ENCODE measurements around the gene AIMP2. TPM values are rescaled to one million over a fixed set of nuclear protein-coding genes. Genes with fewer than 3 reads are reported as not detected.

AIMP2 gene
- total RNA-seq, 1 experiment from 2014 or later: 61.8 TPM

- no peak for TF ChIP-seq TCF7L2 (IDR thresholded peaks at IDR 0.05; ENCODE audit: borderline replicate concordance, extremely low read depth, insufficient read depth, insufficient read length)
- no peak for TF ChIP-seq CBX3 (IDR thresholded peaks at IDR 0.05; ENCODE audit: low read depth)
- no peak for TF ChIP-seq FOSL1 (IDR thresholded peaks at IDR 0.05; ENCODE audit: low read depth)
- TF ChIP-seq CTCF (IDR thresholded peaks at IDR 0.05 in 2 of 3, conservative IDR thresholded peaks at IDR 0.05 in 1 of 3; ENCODE audit: borderline replicate concordance in 1 of 3, insufficient read depth in 1 of 3, low read depth in 2 of 3, low read length in 2 of 3): no peak
- TF ChIP-seq EGR1 (IDR thresholded peaks at IDR 0.05; ENCODE audit: low read depth): no peak
- no peak for TF ChIP-seq MAX (IDR thresholded peaks at IDR 0.05)
- TF ChIP-seq ZFX (IDR thresholded peaks at IDR 0.05): no peak
- Histone ChIP-seq H3K9me2 (ENCODE audit: insufficient read depth) (no peaks in the 10 kb centered on the region), H3K4me2 (ENCODE audit: low read length) (no peak overlapping the region), H2AFZ (ENCODE audit: low read depth, low read length, poor library complexity, severe bottlenecking) (no peak overlapping the region), H3K27ac (ENCODE audit: low read depth, low read length) (no peak overlapping the region), H3K79me2 (ENCODE audit: insufficient read depth, low read length) (peaks cover 15% of the 10 kb centered on the region), H3K9ac (ENCODE audit: low read length) (no peak overlapping the region), H3K36me3 (ENCODE audit: control insufficient read depth in 1 of 2, insufficient read depth in 2 of 2, low read length in 2 of 2) (peaks cover 42 to 50% of the 10 kb centered on the region in 2 experiments), H3K4me3 (replicated peaks in 1 of 2; ENCODE audit: low read depth in 1 of 2, low read length in 2 of 2) (no peak overlapping the region), H3K4me1 (ENCODE audit: control insufficient read depth in 1 of 2, insufficient read depth in 2 of 2, low read length in 2 of 2) (no peaks in the 10 kb centered on the region), H3K27me3 (ENCODE audit: insufficient read depth, low read length) (no peaks in the 10 kb centered on the region), H3K9me3 (ENCODE audit: control insufficient read depth in 1 of 2, insufficient read depth in 1 of 2, low read depth in 1 of 2, low read length in 2 of 2) (no peaks in the 10 kb centered on the region), H4K20me1 (ENCODE audit: insufficient read depth) (peaks cover 4% of the 10 kb centered on the region; the same call in 1 of the 2 replicates)
- DNase-seq (ENCODE audit: low read depth, low spot score) (no peak), ATAC-seq (no peak)
- POLR2A ChIA-PET: interaction anchor here (0.6 kb wide), 1 partner anchor 23 kb away, joined by 4 read pairs; no protein-coding TSS in a partner anchor
- BruUV-seq (replicated peaks): no TSS peak
- intact Hi-C loops (cut with micrococcal nuclease): no loop called here
- RAD21 ChIA-PET (ENCODE audit: low non-redundant PET in 1 of 2, low total read pairs in 2 of 2, uncharacterized antibody in 2 of 2, unreplicated experiment in 2 of 2): no interaction called here
- CTCF ChIA-PET: no interaction called here
Observed at GRCh38 chr7:6032641-6033040, 23.6 kb downstream of the AIMP2 start.

GRCh38 chr7:6035165-6035564 is 26.1 kb downstream of the AIMP2 start:
- ATAC-seq (no peak), DNase-seq (ENCODE audit: low read depth, low spot score) (no peak)
- Histone ChIP-seq H3K27ac (ENCODE audit: low read depth, low read length) (no peak overlapping the region), H3K9me3 (ENCODE audit: control insufficient read depth in 1 of 2, insufficient read depth in 1 of 2, low read depth in 1 of 2, low read length in 2 of 2) (no peaks in the 10 kb centered on the region), H3K4me2 (ENCODE audit: low read length) (no peak overlapping the region), H3K27me3 (ENCODE audit: insufficient read depth, low read length) (no peaks in the 10 kb centered on the region), H4K20me1 (ENCODE audit: insufficient read depth) (peaks cover 4% of the 10 kb centered on the region; the same call in 1 of the 2 replicates), H3K36me3 (ENCODE audit: control insufficient read depth in 1 of 2, insufficient read depth in 2 of 2, low read length in 2 of 2) (peaks cover 43 to 48% of the 10 kb centered on the region in 2 experiments), H3K4me1 (ENCODE audit: control insufficient read depth in 1 of 2, insufficient read depth in 2 of 2, low read length in 2 of 2) (no peaks in the 10 kb centered on the region), H2AFZ (ENCODE audit: low read depth, low read length, poor library complexity, severe bottlenecking) (no peak overlapping the region), H3K79me2 (ENCODE audit: insufficient read depth, low read length) (peaks cover 15% of the 10 kb centered on the region), H3K9ac (ENCODE audit: low read length) (no peak overlapping the region), H3K4me3 (replicated peaks in 1 of 2; ENCODE audit: low read depth in 1 of 2, low read length in 2 of 2) (no peak overlapping the region), H3K9me2 (ENCODE audit: insufficient read depth) (no peaks in the 10 kb centered on the region)
- intact Hi-C loops (cut with micrococcal nuclease): no loop called here
- BruUV-seq (replicated peaks): no TSS peak
- CTCF ChIA-PET: no interaction called here
- POLR2A ChIA-PET: no interaction called here
- RAD21 ChIA-PET (ENCODE audit: low non-redundant PET in 1 of 2, low total read pairs in 2 of 2, uncharacterized antibody in 2 of 2, unreplicated experiment in 2 of 2): no interaction called here
- no peak for TF ChIP-seq MAX (IDR thresholded peaks at IDR 0.05)
- no peak for TF ChIP-seq EZH2 (IDR thresholded peaks at IDR 0.05)
- no peak for TF ChIP-seq SRF (IDR thresholded peaks at IDR 0.05; ENCODE audit: low read depth)
- no peak for TF ChIP-seq REST (IDR thresholded peaks at IDR 0.05; ENCODE audit: low read depth)
- no peak for TF ChIP-seq CTCF (IDR thresholded peaks at IDR 0.05 in 2 of 3, conservative IDR thresholded peaks at IDR 0.05 in 1 of 3; ENCODE audit: borderline replicate concordance in 1 of 3, insufficient read depth in 1 of 3, low read depth in 2 of 3, low read length in 2 of 3)
- no peak for TF ChIP-seq SIN3A (IDR thresholded peaks at IDR 0.05; ENCODE audit: low read depth)
- TF ChIP-seq SP1 (IDR thresholded peaks at IDR 0.05; ENCODE audit: low read depth): no peak
- TF ChIP-seq FOSL1 (IDR thresholded peaks at IDR 0.05; ENCODE audit: low read depth): no peak
